T-helper 22 cell (primary cell): ENCODE data around the gene COIL.
A peak's percentile ranks its signal among the peaks of the same experiment; 100 is the strongest.
"Not testable (repeated sequence)": the region's sequence is repeated elsewhere in the genome, so short reads cannot be mapped to it uniquely, and the experiment has no call there.

ENCODE experiments used
- DNase-seq: peaks from one replicate; pipeline ENCODE4 v3.0.0-alpha.2; 2020; ENCODE audit warnings: low read depth

The COIL gene

GRCh38 chr17:56978441-56979090 is 17.7 kb upstream of the COIL start:
- DNase-seq, result no peak

DNA sequence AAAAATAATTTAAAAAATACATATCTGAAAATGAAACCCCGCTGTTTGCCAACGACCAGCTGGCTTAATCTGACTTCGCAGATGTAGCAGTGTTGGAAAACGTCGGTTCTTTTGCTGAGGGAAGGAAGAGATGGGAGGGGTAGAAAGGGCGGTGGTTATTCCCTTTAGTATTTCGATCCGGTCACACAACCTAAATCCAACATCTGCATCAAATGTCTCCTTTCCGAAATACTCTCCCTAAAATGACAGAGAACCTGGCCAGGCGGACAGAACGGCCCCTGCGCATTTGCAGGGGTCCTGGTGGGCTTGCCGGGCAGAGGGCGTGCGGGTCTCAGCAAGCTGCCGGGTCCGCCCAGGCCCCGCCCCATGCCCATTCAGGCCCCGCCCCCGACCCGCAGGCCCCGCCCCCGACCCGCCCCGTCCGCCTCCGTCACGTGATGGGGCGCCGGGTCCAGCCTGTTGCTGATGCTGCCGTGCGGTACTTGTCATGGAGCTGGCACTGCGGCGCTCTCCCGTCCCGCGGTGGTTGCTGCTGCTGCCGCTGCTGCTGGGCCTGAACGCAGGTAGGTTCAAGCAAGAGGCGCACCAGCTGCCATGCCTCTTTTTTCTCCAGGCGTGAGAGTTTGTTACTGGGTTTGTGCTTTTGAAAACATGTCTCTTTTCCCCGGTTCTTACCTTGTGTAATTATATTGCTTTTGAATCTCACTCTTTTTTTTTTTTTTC is 17.0 kb upstream of the COIL start, which contains the start of gene SCPEP1:
Gene SCPEP1, plus strand, starts transcription at position 459 of the 723 bp plus-strand sequence. Its CDS starts 29 bp downstream, at position 488.
- DNase-seq, result peak; percentile 76

- DNase-seq, result no peak
Measured at GRCh38 chr17:56976941-56977608, 16.2 kb upstream of the COIL start.

GRCh38 chr17:56975656-56976055 is 14.8 kb upstream of the COIL start:
- no peak for DNase-seq

GRCh38 chr17:56974055-56974454 is 13.2 kb upstream of the COIL start:
- no peak for DNase-seq

DNA sequence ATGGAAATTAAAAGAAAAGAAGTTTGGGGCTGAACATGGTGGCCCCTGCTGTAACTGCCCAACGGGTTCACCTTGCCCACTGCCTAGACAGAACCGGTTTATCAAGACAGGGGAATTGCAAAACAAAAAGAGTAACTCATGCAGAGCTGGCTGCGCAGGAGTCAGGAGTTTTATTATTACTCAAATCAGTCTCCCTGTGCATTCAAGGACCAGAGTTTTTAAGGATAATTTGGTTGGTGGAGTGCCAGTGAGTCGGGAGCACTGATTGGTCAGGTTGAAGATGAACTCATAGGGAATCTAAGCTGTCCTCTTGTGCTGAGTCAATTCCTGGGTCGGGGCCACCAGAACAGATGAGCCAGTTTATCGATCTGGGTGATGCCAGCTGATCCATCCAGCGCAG is 12.7 kb upstream of the COIL start:
- no peak for DNase-seq

GRCh38 chr17:56972111-56972730 is 11.4 kb upstream of the COIL start:
- DNase-seq, result no peak

DNA sequence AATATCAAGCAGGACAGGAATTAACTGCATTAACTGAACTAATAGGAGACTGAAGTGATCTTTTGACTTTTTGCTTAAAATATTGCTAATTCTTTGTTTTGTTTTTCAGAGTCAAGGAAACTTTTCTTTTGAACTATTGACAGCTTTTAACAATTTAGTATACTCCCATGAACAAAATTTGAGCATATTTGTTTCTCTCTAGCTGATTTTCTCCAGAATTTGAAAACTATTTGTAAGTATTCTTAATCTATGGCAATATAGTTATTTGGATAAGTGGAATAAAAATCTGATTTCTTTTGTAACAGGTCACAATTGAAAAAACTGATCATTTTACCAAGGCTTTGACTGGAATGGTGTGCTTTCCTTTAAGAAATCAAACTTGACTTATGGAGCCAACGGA is 10.1 kb upstream of the COIL start:
- no peak for DNase-seq

DNA sequence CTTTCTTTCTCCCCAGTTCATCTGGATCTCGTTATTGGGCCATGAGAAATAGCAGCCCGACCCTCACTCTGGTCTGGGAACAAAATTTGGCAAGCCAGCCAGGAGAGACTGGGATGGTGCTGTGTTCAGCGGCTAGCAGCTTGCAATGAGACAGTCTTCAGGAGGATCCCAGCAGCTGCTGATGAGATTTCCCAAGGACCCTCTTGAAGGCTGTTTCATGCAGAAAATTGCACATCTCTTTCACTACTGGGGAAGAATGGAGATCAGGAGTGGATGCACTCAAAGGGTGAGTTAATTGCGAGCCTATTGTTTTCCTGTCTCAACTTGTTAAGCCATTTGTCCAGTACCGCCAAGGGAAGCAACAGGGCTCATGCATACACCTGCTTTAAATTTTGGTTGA is 5.5 kb upstream of the COIL start:
- DNase-seq, result no peak

DNA sequence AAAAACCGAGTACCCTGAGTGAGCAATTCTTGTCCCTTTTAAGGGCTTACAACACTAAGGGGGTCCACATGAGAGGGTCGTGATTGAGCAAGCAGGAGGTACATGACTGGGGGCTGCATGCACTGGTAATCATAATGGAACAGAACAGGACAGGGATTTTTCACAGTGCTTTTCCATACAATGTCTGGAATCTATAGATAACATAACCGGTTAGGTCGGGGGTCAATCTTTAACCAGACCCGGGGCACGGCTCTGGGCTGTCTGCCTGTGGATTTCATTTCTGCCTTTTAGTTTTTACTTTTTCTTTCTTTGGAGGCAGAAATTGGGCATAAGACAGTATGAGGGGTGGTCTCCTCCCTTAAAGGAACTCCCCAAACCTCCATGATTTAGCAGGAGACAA is 4.8 kb upstream of the COIL start:
- DNase-seq, result not testable (repeated sequence)

- not testable (repeated sequence) for DNase-seq
Measured at GRCh38 chr17:56965241-56965640, 4.4 kb upstream of the COIL start.

GRCh38 chr17:56956992-56957391 is 3.9 kb downstream of the COIL start:
- DNase-seq, result no peak

- no peak for DNase-seq
Measured at GRCh38 chr17:56949595-56949994, 11.3 kb downstream of the COIL start.

- no peak for DNase-seq
Measured at GRCh38 chr17:56948491-56948890, 12.4 kb downstream of the COIL start.

- DNase-seq, result no peak
Measured at GRCh38 chr17:56947741-56948140, 13.1 kb downstream of the COIL start.

- DNase-seq, result no peak
Measured at GRCh38 chr17:56945938-56946505, 14.8 kb downstream of the COIL start.

DNA sequence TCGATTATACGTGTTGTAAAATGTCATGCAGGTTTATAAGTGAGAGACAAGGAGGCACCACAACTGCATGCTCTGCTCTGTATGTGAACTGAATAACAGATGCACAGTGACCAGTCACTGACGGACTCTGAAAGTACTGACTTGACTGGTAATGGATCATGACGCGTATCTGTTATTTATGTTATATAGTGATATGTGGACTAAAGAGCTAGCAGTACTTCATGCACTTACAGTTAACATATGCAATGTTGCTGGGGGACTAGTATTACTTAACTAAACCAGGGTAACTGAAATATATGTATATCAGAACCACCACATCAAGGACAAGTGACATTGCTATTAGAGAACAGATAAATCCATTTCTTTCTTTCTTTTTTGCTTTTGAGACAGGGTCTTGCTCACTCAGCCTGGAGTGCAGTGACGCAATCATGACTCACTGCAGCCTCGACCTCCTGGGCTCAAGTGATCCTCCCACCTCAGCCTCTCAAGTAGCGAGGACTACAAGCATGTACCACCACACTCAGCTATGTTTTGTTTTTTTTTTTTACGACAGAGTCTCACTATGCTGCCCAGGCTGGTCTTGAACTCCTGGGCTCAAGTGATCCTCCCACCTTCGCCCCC is 17.2 kb downstream of the COIL start:
- DNase-seq, result no peak

DNA sequence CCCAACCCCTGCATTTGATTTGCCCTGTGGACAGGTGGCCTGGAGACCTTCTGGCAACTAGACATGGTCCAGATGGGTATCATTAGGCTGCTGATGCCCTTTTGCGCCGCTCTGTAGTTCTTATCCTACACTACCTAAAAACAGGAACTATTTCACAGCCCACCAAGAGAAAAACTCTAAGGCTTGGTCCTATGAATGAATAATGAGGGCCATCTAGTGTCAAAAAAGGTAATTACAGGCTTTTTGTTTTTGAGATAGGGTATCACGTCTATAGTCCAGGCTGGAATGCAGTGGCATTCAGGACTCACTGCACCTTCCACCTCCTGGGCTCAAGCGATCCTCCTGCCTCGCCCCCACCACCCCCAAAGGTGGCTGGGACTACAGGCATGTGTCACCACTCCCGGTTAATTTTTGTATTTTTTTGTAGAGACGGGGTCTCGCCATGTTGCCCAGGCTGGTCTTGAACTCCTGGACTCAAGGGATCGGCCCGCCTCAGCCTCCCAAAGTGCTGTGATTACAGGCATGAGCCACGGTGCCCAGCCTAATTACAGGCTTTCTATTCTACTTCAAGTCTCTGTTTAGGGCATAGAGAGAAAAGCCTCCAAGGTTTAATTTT is 20.9 kb downstream of the COIL start:
- DNase-seq, result no peak

- DNase-seq, result not testable (repeated sequence)
Measured at GRCh38 chr17:56938206-56938605, 22.6 kb downstream of the COIL start.

DNA sequence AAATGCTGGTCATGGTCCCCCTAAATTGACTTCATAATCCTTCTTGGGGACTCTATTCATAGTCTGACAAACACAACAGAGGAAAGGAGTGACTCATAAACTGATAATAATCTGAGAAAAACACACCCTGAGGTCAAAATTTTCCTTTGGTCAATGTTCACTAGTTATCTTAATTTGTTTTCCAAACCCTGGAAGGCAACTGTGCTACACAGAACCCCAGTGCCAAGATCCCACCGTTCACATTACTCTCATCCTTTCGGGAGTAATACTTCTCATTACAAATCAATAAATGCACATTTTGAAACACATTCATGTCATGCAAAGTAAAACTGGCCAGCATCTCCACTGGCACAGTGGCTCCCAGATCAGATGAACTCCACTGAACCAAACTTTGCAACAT is 23.2 kb downstream of the COIL start:
- DNase-seq, result no peak

GRCh38 chr17:56936697-56937322 is 24.0 kb downstream of the COIL start:
- no peak for DNase-seq
